DMS53 treated with DMSO at 0.1 percent for 48 hours (cell line): ENCODE data around the gene MPC1.
"Not testable (repeated sequence)": the region's sequence is repeated elsewhere in the genome, so short reads cannot be mapped to it uniquely, and the experiment has no call there.

Experiments used
- DNase-seq: peaks from one replicate; lab custom pipeline; 2025; ENCODE audit not compliant: unreplicated experiment; lab: John Stamatoyannopoulos, UW

The MPC1 gene

GRCh38 chr6:166382500-166382932 lies 224 bp downstream of the MPC1 start:
- no peak for DNase-seq

GRCh38 chr6:166381733-166382499 lies 824 bp downstream of the MPC1 start:
- DNase-seq: peak; percentile 61

GRCh38 chr6:166381381-166381732 lies 1.4 kb downstream of the MPC1 start:
- no peak for DNase-seq

DNA sequence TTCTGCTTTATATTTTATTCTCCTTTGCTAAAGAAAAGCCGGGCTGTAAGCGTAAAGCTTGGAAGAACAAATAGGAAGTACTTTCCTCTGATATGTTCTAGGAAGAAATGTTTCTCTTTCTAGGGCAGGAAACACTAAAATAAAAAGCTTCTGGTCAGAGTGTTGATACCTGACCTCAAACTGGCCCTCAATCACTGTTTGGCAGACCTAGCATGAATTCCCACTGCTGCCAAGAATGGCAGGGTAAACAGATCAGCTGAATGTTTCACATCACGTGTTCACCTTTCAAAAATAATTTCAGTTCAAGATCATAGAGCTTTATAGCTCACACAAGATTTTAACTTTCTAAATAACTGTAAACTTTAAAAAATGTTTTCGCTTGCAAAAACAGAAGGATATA lies 2.9 kb downstream of the MPC1 start:
- no peak for DNase-seq

DNA sequence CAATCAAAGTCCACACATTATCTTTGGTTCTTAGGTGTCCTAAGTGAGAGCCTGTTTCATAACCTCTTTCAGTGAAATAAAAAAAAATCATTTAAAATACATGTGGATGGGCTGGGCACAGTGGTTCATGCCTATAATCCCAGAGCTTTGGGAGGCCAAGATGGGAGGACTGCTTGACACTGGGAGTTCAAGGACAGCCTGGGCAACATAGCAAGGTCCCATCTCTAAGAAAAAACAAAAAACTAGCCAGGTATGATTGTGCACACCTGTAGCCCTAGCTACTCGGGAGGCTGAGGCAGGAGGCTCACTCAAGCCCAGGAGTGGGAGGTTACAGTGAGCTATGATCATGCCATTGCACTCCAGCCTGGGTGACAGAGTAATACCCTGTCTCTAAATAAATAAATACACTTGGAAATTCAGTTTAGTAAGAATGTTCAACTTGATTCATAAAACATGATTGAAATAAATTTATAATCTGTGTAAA lies 3.6 kb downstream of the MPC1 start:
- no peak for DNase-seq

GRCh38 chr6:166377721-166378120 lies 5.0 kb downstream of the MPC1 start:
- no peak for DNase-seq

GRCh38 chr6:166375013-166375412 lies 7.7 kb downstream of the MPC1 start:
- DNase-seq: peak; percentile 2

- DNase-seq: no peak
Observed at GRCh38 chr6:166370489-166370888, 12.3 kb downstream of the MPC1 start.

- no peak for DNase-seq
Observed at GRCh38 chr6:166369782-166370181, 13.0 kb downstream of the MPC1 start.

DNA sequence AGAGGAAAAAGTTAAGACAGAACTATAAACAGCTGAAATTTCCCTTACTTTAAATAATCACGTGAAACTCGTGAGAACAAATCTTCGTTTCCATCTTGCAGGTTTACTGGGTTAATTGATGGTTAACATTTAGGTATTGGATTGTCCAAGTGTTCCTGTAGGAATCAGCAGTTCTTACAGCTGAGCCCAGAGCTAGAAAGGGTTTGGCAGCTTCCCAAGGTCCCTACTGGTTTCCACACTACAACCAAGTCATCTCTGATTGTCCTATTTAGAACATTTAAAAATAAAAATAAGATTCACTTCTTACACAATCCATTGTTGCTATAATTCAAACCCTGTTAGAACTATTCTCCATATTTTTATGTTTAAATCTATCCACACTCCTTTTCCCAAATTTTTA lies 15.8 kb downstream of the MPC1 start:
- no peak for DNase-seq

- no peak for DNase-seq
Observed at GRCh38 chr6:166365806-166366205, 16.9 kb downstream of the MPC1 start.

GRCh38 chr6:166365221-166365620 lies 17.5 kb downstream of the MPC1 start:
- no peak for DNase-seq

- DNase-seq: no peak
Observed at GRCh38 chr6:166364456-166364855, 18.3 kb downstream of the MPC1 start.

DNA sequence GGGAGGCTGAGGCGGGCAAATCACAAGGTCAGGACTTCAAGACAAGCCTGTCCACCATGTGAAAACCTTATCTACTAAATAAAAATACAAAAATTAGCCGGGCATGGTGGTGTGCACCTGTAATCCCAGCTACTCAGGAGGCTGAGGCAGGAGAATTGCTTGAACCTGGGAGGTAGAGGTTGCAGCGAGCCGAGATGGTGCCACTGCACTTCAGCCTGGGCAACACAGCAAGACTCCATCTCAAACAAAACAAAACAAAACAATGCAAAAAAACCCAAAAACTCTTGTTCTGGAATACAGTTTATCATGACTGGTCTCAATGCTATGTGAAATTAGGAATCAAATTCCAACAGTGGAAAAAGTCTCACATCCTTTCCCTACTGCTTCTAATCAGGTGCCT lies 20.3 kb downstream of the MPC1 start:
- DNase-seq: not testable (repeated sequence)

GRCh38 chr6:166361077-166361429 lies 21.7 kb downstream of the MPC1 start:
- no peak for DNase-seq

- no peak for DNase-seq
Observed at GRCh38 chr6:166360243-166361076, 22.3 kb downstream of the MPC1 start.

DNA sequence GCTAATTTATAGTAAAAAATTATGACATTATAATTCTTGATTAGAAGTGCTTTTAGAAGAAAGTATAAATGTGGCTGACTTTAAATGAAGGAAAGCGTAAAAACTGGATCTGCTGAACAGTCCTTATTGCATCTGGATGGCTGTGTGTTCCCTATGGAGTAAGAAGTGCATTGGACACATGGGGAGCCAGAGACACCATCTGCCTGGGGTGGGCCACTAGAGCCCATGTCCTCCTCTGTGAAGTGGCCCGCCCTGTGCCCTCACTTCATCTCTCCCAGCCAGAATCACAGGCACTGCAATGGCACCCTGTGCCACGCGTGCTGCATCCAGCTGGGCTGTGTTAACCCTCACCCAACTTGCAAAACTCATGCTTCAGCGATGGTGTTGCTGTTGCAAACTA lies 27.2 kb downstream of the MPC1 start:
- no peak for DNase-seq

DNA sequence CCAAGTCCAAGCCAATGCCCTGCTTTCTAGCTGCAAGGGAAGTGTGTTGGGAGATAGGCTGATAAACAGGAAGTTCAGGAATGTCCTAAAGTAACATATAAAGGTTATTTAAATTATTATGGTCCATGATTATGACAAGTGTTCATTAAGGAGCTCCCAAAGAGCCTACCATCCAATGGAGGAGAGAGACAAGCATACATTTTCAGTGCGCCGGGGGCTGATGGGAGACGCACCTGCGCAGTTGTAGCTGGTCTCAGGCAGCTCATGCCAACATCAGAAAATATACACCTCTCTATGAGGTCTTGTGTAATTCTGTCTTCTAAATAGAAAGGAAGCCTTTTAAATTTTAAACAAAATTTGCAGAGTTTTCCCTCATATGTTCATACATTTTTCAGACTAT lies 27.8 kb downstream of the MPC1 start:
- DNase-seq: no peak

DNA sequence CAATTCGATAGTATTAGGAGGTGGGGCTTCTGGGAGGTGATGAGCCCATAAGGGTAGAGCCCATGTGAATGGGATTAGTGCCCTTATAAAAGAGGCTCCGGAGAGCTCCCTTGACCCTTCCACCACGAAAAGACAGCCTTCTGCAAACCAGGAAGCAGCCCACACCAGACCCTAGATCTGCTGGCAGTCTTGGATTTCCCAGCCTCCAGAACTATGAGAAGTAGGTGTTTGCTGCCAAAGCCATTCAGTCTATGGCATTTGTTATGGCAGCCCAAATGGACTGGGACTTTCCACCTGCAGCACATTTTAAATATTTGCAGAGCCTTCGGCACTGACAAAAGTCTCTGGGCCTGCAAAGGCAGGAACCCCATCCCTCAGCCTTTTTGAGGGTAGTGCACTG lies 28.6 kb downstream of the MPC1 start:
- no peak for DNase-seq

DNA sequence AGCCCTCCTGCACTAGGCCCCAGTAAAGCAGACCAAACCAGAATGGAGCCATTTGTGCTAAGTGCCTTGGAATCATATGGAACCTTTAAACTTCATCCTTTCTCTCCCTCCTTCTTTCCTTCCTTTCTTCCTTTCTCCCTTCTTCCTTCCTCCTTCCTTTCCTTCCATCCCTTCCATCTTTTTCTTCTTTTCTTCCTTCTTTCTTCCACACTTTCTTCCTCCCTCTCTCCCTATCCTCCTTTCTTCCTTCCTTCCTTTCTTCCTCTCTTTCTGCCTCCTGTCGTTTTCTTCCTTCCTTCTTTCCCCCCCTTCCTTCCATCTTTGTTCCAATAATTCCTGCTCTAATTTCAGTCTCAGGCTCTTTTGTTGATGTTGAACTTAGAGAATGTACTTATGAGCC lies 29.2 kb downstream of the MPC1 start:
- DNase-seq: no peak

DNA sequence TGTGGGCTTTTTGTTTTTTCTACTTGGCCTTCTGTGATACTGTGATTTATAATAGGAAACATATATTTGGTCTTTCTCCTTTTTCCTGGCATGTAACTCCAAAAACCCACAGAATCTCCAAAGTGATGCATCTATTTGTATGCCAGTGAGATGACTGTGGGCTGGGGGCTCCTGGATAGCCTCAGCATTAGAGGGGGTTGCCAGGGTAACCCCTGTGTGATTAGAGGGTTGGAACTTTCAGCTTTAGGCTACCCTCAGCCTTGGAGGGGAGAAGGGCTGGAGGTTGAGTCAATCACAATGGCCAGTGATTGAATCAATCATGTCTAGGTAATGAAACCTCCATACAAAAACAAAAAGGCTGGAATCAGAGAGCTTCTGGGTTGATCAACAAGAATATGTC lies 29.8 kb downstream of the MPC1 start:
- no peak for DNase-seq

GRCh38 chr6:166351715-166352285 lies 30.9 kb downstream of the MPC1 start:
- DNase-seq: no peak
